Stromal cell of bone marrow (primary cell): ENCODE measurements around the gene RHBDF1.
"Not testable (repeated sequence)": the region's sequence is repeated elsewhere in the genome, so short reads cannot be mapped to it uniquely, and the experiment has no call there.

Experiments
- DNase-seq: peaks from one replicate; pipeline ENCODE4 v3.0.0-alpha.2; 2012; ENCODE audit warnings: low read depth

RHBDF1 gene

DNA sequence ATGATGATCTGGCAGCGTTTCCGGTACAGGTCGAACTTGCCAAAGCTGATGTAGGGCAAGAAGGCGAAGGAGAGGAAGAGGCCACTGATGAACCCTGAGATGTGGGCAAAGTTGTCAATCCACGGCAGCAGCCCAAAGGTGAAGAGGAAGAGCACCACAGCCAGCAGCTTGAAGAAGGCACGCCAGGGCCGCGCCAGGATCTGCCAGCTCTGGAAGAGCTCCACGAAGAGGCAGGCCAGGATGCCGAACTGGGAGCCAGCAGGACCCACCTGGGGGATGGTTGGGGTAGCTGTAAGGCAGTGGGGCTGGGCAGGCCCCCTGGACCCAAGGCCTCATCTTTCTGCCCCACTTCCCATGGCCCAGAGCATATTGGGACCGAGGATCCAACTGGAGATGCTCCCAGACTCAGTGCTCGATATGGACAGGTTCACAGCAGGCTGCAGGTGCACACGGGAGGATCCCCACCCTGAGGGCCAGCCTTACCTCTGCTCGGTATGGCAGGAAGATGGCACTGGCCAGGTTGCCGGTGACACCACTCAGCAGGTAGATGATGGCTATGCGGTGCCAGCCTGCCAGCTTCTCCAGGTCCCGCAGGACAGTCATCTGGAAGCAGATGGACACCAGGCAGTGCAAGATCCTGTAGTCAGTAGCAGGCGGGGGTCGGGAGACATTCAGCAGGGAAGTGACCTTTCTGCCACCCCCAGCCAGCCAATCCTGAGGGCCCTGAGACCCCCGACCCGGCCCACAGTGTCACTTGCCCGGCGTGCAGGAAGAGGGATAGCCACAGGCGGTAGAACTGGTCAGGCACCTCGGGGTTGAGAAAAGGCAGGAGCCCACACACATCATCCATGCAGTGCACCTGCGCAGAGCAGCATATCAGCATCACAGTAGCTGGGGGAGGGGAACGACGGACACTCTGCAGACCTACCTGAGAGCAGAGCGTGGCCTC is 13.7 kb downstream of the RHBDF1 start:
- no peak for DNase-seq

GRCh38 chr16:57711-58110 is 14.7 kb downstream of the RHBDF1 start:
- no peak for DNase-seq

DNA sequence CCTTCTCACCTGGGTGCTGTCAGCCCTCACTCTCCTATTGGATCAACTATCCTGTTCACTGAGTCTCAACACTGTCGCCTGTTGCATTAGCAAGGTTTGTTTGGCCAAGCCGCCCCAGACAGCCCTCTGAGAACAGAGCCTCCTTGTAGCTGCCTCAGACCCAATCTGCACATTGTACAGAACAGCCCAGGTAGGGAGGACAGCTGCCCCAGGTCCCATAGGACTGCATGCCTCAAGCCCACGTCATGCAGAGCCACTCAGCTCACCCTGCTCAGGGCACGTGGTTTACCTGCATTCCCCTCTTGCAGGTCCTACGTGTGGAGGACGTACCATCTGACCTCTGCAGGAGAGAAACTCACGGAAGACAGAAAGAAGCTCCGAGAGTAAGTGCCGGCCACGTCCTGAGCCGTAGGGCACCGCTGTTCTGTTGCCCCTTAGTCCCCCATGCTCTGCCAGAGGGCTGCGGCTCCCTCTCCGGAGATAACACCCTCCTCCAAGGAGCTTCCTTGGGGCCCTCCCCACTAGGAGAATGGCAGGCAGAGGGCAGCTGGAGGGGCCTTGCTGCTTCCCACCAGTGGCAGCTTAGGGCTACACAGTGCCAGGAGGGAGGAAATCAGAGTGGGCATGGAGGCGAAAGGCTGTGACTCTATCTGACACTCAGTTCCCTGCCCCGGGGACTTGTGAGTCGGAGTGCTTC is 16.1 kb downstream of the RHBDF1 start:
- DNase-seq: no peak

GRCh38 chr16:55571-56136 is 16.8 kb downstream of the RHBDF1 start:
- DNase-seq: no peak

DNA sequence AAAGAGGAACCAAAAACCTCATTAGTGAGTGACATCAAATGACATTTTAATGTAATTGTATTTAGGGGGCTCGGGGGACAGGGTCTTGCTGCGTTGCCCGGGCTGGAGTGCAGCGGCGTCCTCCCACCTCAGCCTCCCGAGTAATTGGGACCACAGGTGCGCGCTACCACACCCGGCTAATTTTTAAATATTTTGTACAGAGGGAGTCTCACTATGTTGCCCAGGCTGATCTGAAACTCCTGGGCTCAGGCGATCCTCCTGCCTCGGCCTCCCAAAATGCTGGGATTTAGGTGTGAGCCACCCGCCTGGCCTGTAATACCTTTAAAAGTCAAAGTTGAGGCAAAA is 18.2 kb downstream of the RHBDF1 start:
- no peak for DNase-seq

DNA sequence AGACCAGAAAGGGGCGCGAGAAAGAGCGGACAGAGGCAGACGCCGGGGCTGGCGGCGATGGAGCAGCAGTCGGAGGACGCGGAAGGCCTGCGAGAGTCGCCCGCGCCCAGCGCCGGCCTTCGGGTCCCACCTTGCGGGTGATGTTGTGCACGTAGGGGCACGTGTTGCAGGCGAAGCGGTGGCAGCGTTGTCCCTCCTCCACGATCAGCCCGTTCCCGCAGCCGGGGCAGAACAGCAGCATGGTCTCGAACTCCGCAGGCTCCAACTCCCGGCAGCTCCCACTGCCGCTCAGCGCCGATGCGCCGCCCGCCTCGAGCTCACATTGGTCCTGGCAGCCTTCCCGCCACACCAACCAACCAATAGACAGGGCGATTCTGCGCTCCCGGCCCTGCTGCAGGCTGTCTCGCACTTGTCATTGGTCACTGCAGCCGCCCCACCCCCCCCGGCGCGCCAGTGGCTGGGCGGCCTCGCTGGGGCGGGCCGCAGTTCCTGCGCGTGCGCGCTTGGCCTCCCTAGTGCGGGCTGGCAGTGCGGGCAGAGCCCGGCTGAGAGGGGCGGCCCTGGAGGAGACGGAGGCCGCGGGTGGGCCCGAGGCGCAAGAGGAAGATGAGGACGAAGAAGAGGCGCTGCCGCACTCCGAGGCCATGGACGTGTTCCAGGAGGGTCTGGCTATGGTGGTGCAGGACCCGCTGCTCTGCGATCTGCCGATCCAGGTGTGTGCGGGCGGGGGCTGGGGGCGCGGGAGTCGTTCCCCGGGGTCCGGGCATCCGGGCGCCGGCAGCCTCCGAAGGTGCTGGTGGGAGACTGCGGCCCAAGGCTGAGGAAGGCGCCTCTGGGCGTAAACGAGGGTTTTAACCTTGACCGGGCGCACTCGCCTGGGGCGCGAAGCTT is 18.8 kb downstream of the RHBDF1 start, which contains the start of the genes POLR3K and SNRNP25:
POLR3K (minus strand) TSS at position 263 of the 891 bp plus-strand sequence; CDS start at position 241, 22 bp downstream.
SNRNP25 (plus strand) TSS at position 483 of the 891 bp plus-strand sequence; CDS start at position 672, 189 bp downstream.
- DNase-seq: peak; percentile 96

GRCh38 chr16:50769-51591 is 21.5 kb downstream of the RHBDF1 start:
- DNase-seq: no peak

GRCh38 chr16:47234-47633 is 25.2 kb downstream of the RHBDF1 start:
- no peak for DNase-seq

DNA sequence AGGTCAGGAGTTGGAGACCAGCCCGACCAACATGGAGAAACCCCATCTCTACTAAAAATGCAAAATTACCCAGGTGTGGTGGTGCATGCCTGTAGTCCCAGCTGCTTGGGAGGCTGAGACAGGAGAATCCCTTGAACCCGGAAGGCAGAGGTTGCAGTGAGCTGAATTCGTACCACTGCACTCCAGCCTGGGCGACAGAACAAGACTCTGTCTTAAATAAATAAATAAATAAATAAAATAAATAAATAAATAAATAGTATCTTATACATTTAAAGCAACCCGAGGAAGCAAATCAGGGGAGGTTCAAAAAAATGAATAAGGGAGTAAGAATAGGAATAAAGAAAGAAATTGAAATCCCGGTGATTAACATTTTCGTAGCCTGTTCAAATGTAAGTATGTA is 25.9 kb downstream of the RHBDF1 start:
- not testable (repeated sequence) for DNase-seq

GRCh38 chr16:45454-45853 is 27.0 kb downstream of the RHBDF1 start:
- DNase-seq: no peak

DNA sequence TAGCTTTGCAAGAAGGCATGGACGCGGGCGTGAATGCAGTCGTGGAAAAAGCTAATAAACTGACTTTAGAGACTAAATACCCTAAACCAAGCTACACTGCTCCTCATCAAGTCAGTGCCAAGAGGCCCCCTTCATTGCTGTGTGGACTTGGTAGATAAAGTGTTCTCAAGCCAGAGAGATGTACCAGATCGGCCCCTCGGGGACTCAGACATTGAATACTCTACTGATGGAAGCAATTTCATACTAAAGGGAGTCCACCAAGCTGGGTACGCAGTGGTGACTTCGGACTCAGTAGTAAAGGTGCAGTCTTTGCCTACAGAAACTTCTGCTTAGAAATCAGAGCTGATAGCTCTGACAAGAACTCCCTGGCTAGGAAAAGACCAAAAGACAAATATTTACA is 27.8 kb downstream of the RHBDF1 start:
- DNase-seq: no peak

- DNase-seq: no peak
Measured at GRCh38 chr16:43294-43693, 29.1 kb downstream of the RHBDF1 start.

GRCh38 chr16:42691-43090 is 29.7 kb downstream of the RHBDF1 start:
- DNase-seq: no peak

- DNase-seq: no peak
Measured at GRCh38 chr16:42069-42457, 30.4 kb downstream of the RHBDF1 start.

GRCh38 chr16:41439-42068 is 30.9 kb downstream of the RHBDF1 start:
- DNase-seq: no peak

- no peak for DNase-seq
Measured at GRCh38 chr16:38941-39892, 33.2 kb downstream of the RHBDF1 start.

DNA sequence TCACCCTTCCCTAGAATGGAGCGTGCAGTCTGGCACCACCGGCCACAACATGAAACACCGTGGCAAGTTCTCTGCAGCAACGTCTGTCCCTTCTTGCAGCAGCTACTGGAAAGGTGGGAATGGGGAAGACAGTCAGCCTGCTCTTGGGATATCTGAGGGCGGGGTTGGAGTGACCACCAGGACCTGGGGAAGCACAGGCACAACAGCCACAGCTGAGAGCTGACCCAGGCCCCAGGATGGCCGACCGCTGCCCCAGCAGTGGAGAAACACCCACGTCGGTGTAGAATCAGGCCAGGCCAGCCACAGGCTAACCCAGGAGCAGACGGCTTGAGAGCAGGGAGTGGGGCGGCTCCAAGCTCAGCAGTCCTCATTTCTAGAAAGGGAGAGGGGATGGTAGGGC is 34.2 kb downstream of the RHBDF1 start:
- not testable (repeated sequence) for DNase-seq

DNA sequence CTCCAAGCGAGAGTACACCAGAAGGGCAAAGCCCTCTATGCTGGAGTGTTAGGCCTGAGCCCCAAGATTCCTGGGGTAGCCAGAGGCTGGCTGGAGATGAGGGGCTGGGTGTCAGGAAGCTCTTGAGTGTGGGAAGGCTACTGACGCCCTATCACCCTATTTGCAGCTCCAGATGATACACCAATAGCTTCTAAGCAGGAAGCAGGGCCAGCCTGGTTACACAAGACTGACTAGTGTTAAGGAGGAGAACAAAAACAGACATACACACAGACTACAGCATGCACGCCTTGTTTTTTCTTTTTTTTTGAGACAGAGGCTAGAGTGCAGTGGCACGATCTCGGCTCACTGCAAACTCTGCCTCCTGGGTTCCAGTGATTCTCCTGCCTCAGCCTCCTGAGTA is 34.9 kb downstream of the RHBDF1 start:
- DNase-seq: no peak

- no peak for DNase-seq
Measured at GRCh38 chr16:36336-36984, 36.0 kb downstream of the RHBDF1 start.
